HepG2 (cell line): Measurements from ENCODE around the gene GLT1D1. TPM values are rescaled to one million over a fixed set of nuclear protein-coding genes. Genes with fewer than 3 reads are reported as not detected.

Source experiments
- ATAC-seq: fragments of 200-7000 bp; cut with Tn5 transposase; 3 replicates; pipeline ENCODE4 v1.9.1; 2020; ENCODE audit warnings: mild to moderate bottlenecking, moderate library complexity
- BruUV-seq: library from RNA; stranded (reverse); fragments of 400-500 nt; replicated peaks from 2 replicates; lab custom pipeline; 2021; lab: Mats Ljungman, UMichigan
- CTCF ChIA-PET: fragments of 300-600 bp; formaldehyde crosslinking; extraction: SDS; loops from one replicate; lab custom pipeline; 2021; ENCODE audit warnings: low total read pairs, inconsistent platforms, low intra/inter-chr PET ratio; lab: Yijun Ruan, JAX
- POLR2A ChIA-PET: fragments of 350-600 bp; sonication (Branson Sonifier 250); formaldehyde crosslinking; loops from one replicate; lab custom pipeline; 2020; ENCODE audit warnings: antibody characterized with exemption, inconsistent platforms; lab: Yijun Ruan, JAX
- DNase-seq: peaks from one replicate; pipeline ENCODE4 v3.0.0-alpha.2; 2015; ENCODE audit warnings: low spot score
- FAIRE-seq: peaks from 3 replicates; lab custom pipeline; 2011; peaks lifted over from hg19 to GRCh38; lab: Jason Lieb, UNC
- H2AFZ ChIP-seq: one replicate; pipeline ENCODE4 v1.6.1; 2011; ENCODE audit warnings: low read length, inconsistent platforms
- H3K27ac ChIP-seq: fragments of 300-600 bp; 3 replicates; pipeline ENCODE4 v1.8.0; 2011; ENCODE audit warnings: mixed run types, mild to moderate bottlenecking, mixed read lengths, low read length, inconsistent platforms; ENCODE audit not compliant: insufficient read depth; ENCODE audit errors: extremely low read length
- H3K27me3 ChIP-seq, 2 experiments: fragments of 200-600 bp in 1 of 2; 2 replicates in 1 of 2; 3 replicates in 1 of 2; pipeline versions ENCODE4 v1.6.0 to v1.8.0; 2011; ENCODE audit warnings: low read length in 2 of 2, mild to moderate bottlenecking in 2 of 2, moderate library complexity in 2 of 2, inconsistent platforms in 1 of 2; ENCODE audit not compliant: insufficient read depth in 2 of 2, control insufficient read depth in 1 of 2
- H3K36me3 ChIP-seq, 2 experiments: fragments of 200-600 bp in 1 of 2; replicated peaks in 1 of 2; 2 replicates in 1 of 2; 3 replicates in 1 of 2; pipeline versions ENCODE4 v1.5.1 to v1.8.0; 2011; ENCODE audit warnings: low read length in 2 of 2, inconsistent platforms in 1 of 2; ENCODE audit not compliant: insufficient read depth in 2 of 2, control insufficient read depth in 1 of 2
- H3K4me1 ChIP-seq: 2 replicates; pipeline ENCODE4 v1.5.1; 2012; ENCODE audit warnings: low read length, inconsistent platforms; ENCODE audit not compliant: insufficient read depth
- H3K4me2 ChIP-seq: 2 replicates; pipeline ENCODE4 v1.6.0; 2011; ENCODE audit warnings: low read depth, low read length, inconsistent platforms
- H3K4me3 ChIP-seq, 3 experiments: fragments of 200-600 bp in 1 of 3; sonication (generic), shearing (Covaris generic) in 1 of 3; replicated peaks in 1 of 3; 2 replicates each; pipeline ENCODE4 v1.5.1; 2011 to 2016; ENCODE audit warnings: low read length in 3 of 3, inconsistent platforms in 2 of 3, low read depth in 2 of 3, mild to moderate bottlenecking in 2 of 3, control low read depth in 1 of 3, mixed read lengths in 1 of 3; ENCODE audit not compliant: insufficient read depth in 1 of 3
- H3K79me2 ChIP-seq: one replicate; pipeline ENCODE4 v1.6.1; 2011; ENCODE audit warnings: low read length, inconsistent platforms; ENCODE audit not compliant: insufficient read depth
- H3K9ac ChIP-seq: 2 replicates; pipeline ENCODE4 v1.6.0; 2011; ENCODE audit warnings: mild to moderate bottlenecking, low read depth, low read length, inconsistent platforms; ENCODE audit not compliant: insufficient read depth
- H3K9me3 ChIP-seq: 2 replicates; pipeline ENCODE4 v1.5.1; 2012; ENCODE audit warnings: mild to moderate bottlenecking, low read length
- H4K20me1 ChIP-seq: 2 replicates; pipeline ENCODE4 v1.6.0; 2011; ENCODE audit warnings: inconsistent platforms, mild to moderate bottlenecking, low read length, moderate library complexity; ENCODE audit not compliant: insufficient read depth
- KDM4B ChIP-seq: sonication (generic); formaldehyde crosslinking; IDR thresholded peaks from 2 replicates; pipeline ENCODE4 v1.4.0; 2020; ENCODE audit warnings: missing genetic modification reagents
- MLXIP ChIP-seq: sonication (generic); formaldehyde crosslinking; IDR thresholded peaks from 2 replicates; pipeline ENCODE4 v1.9.0; 2021; ENCODE audit warnings: missing genetic modification reagents, borderline replicate concordance
- ZBTB10 ChIP-seq: sonication (generic); formaldehyde crosslinking; IDR thresholded peaks from 2 replicates; pipeline ENCODE4 v1.4.0; 2020; ENCODE audit warnings: missing genetic modification reagents, borderline replicate concordance
- WGBS: methylation state at CpG from one replicate; pipeline ENCODE4 v1.1.6; 2017; ENCODE audit warnings: low lambda C conversion rate; 5-methylcytosine and 5-hydroxymethylcytosine counted together
- in situ Hi-C: cut with HindIII; loops from 2 replicates; pipeline ENCODE4 v1.10.0; 2017; ENCODE audit warnings: low pct_unique_long_range_greater_than_20kb; ENCODE audit not compliant: extremely low pct_ligation_motif_present
- intact Hi-C: fragments of 100-400 bp; cut with micrococcal nuclease; formaldehyde crosslinking; loops from one replicate; pipeline ENCODE4 v1.10.0; 2022; ENCODE audit not compliant: unreplicated experiment
- polyA plus RNA-seq, 8 experiments: library from polyadenylated mRNA; depleted of rRNA in 3 of 8; stranded (reverse) in 7 of 8; unstranded in 1 of 8; fragments of >200 nt; fragmentation: Illumina TruSeq in 4 of 8; extraction: Trizol in 4 of 8; gene quantifications; 2 replicates each; pipeline versions ENCODE4 v1.2.1 to v1.2.3, GENCODE V29; 2011 to 2016; ENCODE audit warnings: low read depth in 4 of 8, missing spikeins in 1 of 8, mixed read lengths in 1 of 8; ENCODE audit not compliant: insufficient read depth in 1 of 8
- total RNA-seq, 5 experiments: library from RNA; depleted of rRNA; stranded (reverse); fragments of >200 nt; fragmentation: Illumina TruSeq; extraction: Trizol; gene quantifications; 2 replicates each; pipeline ENCODE4 v1.2.3, GENCODE V29; 2016; ENCODE audit warnings: low read depth in 1 of 5

Gene GLT1D1
- total and polyA plus RNA-seq, 2 of the 13 experiments (the other 11 are each of a cell fraction or from before 2014, with no cell fraction given) = 0.09 to 0.17 TPM

GRCh38 chr12:128908254-128908653, 55.0 kb downstream of the GLT1D1 start:
- Histone ChIP-seq H3K4me2 (no peak overlapping the region), H3K36me3 (no peaks in the 10 kb centered on the region), H3K79me2 (no peaks in the 10 kb centered on the region), H3K9ac (no peak overlapping the region), H3K4me1 (peaks cover 37% of the 10 kb centered on the region), H3K9me3 (no peaks in the 10 kb centered on the region), H3K4me3 (no peak overlapping the region), H3K27me3 (no peaks in the 10 kb centered on the region; a peak in 1 of 5 replicates), H4K20me1 (no peaks in the 10 kb centered on the region), H2AFZ (no peak overlapping the region), H3K27ac (no peak overlapping the region)
- POLR2A ChIA-PET = no interaction called here
- intact Hi-C loops = no loop called here
- BruUV-seq = no TSS peak
- no peak for ATAC-seq
- no peak for TF ChIP-seq KDM4B (CRISPR knock-in tag)
- TF ChIP-seq ZBTB10 (CRISPR knock-in tag) = no peak
- no peak for TF ChIP-seq MLXIP (CRISPR knock-in tag)
- no peak for DNase-seq
- FAIRE-seq = no peak
- 45% methylated on average over 4 of the region's 4 CpGs for WGBS
- CTCF ChIA-PET = no interaction called here
- in situ Hi-C loops = no loop called here
